Stimulated activated memory B cell treated with anti-CD40 and anti-IgM and Interleukin-4, amounts not matched to agents 10 μg/mL and 1 μg/mL and 100 μg/mL, for 72 hours (primary cell): ENCODE data around the gene KRT16.
"Not testable (repeated sequence)": the region's sequence is repeated elsewhere in the genome, so short reads cannot be mapped to it uniquely, and the experiment has no call there.

Experiments
- ATAC-seq: fragments of 150-1000 bp; cut with Tn5 transposase; 2 replicates; pipeline ENCODE4 v1.10.0; 2021
- H3K27ac Mint-ChIP-seq: one replicate; pipeline ENCODE4 v1.8.0; 2022; ENCODE audit warnings: mild to moderate bottlenecking, mixed read lengths
- H3K27me3 Mint-ChIP-seq: one replicate; pipeline ENCODE4 v1.8.0; 2022; ENCODE audit warnings: mixed read lengths
- H3K36me3 Mint-ChIP-seq: one replicate; pipeline ENCODE4 v1.8.0; 2022; ENCODE audit warnings: mixed read lengths
- H3K4me1 Mint-ChIP-seq: one replicate; pipeline ENCODE4 v1.8.0; 2022; ENCODE audit warnings: mixed read lengths
- H3K4me3 Mint-ChIP-seq: one replicate; pipeline ENCODE4 v1.8.0; 2022; ENCODE audit warnings: mild to moderate bottlenecking, moderate library complexity, mixed read lengths
- H3K9me3 Mint-ChIP-seq: one replicate; pipeline ENCODE4 v1.8.0; 2022; ENCODE audit warnings: mixed read lengths

KRT16 gene

GRCh38 chr17:41615454-41615853 is 2.9 kb upstream of the KRT16 start:
- Mint-ChIP-seq H3K9me3 (no peaks in the 10 kb centered on the region), H3K36me3 (no peaks in the 10 kb centered on the region), H3K27me3 (peaks cover 66% of the 10 kb centered on the region), H3K4me1 (no peaks in the 10 kb centered on the region), H3K27ac (no peak overlapping the region), H3K4me3 (no peak overlapping the region)
- no peak for ATAC-seq

GRCh38 chr17:41614767-41615166 is 2.2 kb upstream of the KRT16 start:
- peaks cover 66% of the 10 kb centered on the region for H3K27me3 Mint-ChIP-seq
- not testable (repeated sequence) for H3K36me3 Mint-ChIP-seq, H3K4me3 Mint-ChIP-seq, H3K4me1 Mint-ChIP-seq, H3K27ac Mint-ChIP-seq, ATAC-seq, H3K9me3 Mint-ChIP-seq

GRCh38 chr17:41614098-41614497 is 1.5 kb upstream of the KRT16 start:
- Mint-ChIP-seq H3K4me3 (no peak overlapping the region), H3K27ac (no peak overlapping the region), H3K27me3 (peaks cover 63% of the 10 kb centered on the region), H3K4me1 (no peaks in the 10 kb centered on the region), H3K9me3 (no peaks in the 10 kb centered on the region), H3K36me3 (no peaks in the 10 kb centered on the region)
- no peak for ATAC-seq

GRCh38 chr17:41613277-41614082 is 913 bp upstream of the KRT16 start:
- Mint-ChIP-seq H3K27me3 (peaks cover 59% of the 10 kb centered on the region), H3K27ac (no peak overlapping the region), H3K36me3 (no peaks in the 10 kb centered on the region), H3K9me3 (no peaks in the 10 kb centered on the region), H3K4me3 (no peak overlapping the region), H3K4me1 (no peaks in the 10 kb centered on the region)
- ATAC-seq, result no peak

GRCh38 chr17:41610965-41611640 is 1.5 kb downstream of the KRT16 start:
- Mint-ChIP-seq H3K9me3 (peaks cover 11% of the 10 kb centered on the region), H3K27ac (no peak overlapping the region), H3K36me3 (peaks cover 12% of the 10 kb centered on the region), H3K4me3 (no peak overlapping the region), H3K4me1 (no peaks in the 10 kb centered on the region), H3K27me3 (peaks cover 53% of the 10 kb centered on the region)
- ATAC-seq, result no peak

DNA sequence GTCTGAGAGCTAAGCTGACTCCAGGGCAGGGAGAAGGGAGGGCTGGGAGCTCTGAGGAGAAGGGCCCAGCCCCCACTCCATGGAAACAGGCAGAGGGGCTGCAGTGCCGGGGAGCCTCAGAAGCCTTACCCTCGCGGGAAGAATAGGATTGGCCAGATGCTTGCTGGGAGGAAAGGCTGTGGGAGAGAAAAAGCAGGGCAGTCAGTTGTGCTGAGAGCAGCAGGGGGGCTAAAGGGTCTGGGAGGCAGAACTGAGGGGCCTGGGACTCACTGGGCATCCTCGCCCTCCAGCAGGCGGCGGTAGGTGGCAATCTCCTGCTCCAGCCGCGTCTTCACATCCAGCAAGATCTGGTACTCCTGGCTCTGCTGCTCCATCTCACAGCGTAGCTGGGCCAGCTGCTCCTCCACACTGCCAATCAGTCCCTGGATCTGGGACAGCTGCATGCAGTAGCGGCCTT is 2.5 kb downstream of the KRT16 start:
- peaks cover 12% of the 10 kb centered on the region for H3K36me3 Mint-ChIP-seq
- peak; percentile 24 for ATAC-seq
- H3K4me1 Mint-ChIP-seq, H3K4me3 Mint-ChIP-seq, H3K27ac Mint-ChIP-seq: not testable (repeated sequence)
- H3K9me3 Mint-ChIP-seq, result peaks cover 11% of the 10 kb centered on the region
- H3K27me3 Mint-ChIP-seq, result peaks cover 44% of the 10 kb centered on the region

- Mint-ChIP-seq H3K27me3 (peaks cover 39% of the 10 kb centered on the region), H3K36me3 (peaks cover 12% of the 10 kb centered on the region), H3K9me3 (peaks cover 11% of the 10 kb centered on the region)
- H3K27ac Mint-ChIP-seq, ATAC-seq, H3K4me3 Mint-ChIP-seq, H3K4me1 Mint-ChIP-seq: not testable (repeated sequence)
Observed at GRCh38 chr17:41606930-41607329, 5.6 kb downstream of the KRT16 start.

- peaks cover 38% of the 10 kb centered on the region for H3K27me3 Mint-ChIP-seq
- ATAC-seq, result no peak
Observed at GRCh38 chr17:41602524-41602923, 10.0 kb downstream of the KRT16 start.

GRCh38 chr17:41600318-41600717 is 12.2 kb downstream of the KRT16 start:
- Mint-ChIP-seq H3K4me3 (no peak overlapping the region), H3K9me3 (peaks cover 10% of the 10 kb centered on the region), H3K4me1 (no peaks in the 10 kb centered on the region), H3K27me3 (peaks cover 30% of the 10 kb centered on the region), H3K36me3 (no peaks in the 10 kb centered on the region), H3K27ac (no peak overlapping the region)
- no peak for ATAC-seq

More at GRCh38 chr17:41602524-41602923, 10.0 kb downstream of the KRT16 start:
- H3K27ac Mint-ChIP-seq, result no peak overlapping the region
- no peaks in the 10 kb centered on the region for H3K4me1 Mint-ChIP-seq
- H3K4me3 Mint-ChIP-seq, result no peak overlapping the region
- H3K9me3 Mint-ChIP-seq, result peaks cover 19% of the 10 kb centered on the region
- peaks cover 12% of the 10 kb centered on the region for H3K36me3 Mint-ChIP-seq

GRCh38 chr17:41599680-41600079 is 12.9 kb downstream of the KRT16 start:
- Mint-ChIP-seq H3K27me3 (peaks cover 37% of the 10 kb centered on the region), H3K4me1 (no peaks in the 10 kb centered on the region)

GRCh38 chr17:41595585-41595984 is 17.0 kb downstream of the KRT16 start:
- no peak for ATAC-seq
- H3K4me1 Mint-ChIP-seq, result no peaks in the 10 kb centered on the region
- H3K9me3 Mint-ChIP-seq, result peaks cover 10% of the 10 kb centered on the region
- no peak overlapping the region for H3K27ac Mint-ChIP-seq
- H3K27me3 Mint-ChIP-seq, result peaks cover 32% of the 10 kb centered on the region
- no peak overlapping the region for H3K4me3 Mint-ChIP-seq
- no peaks in the 10 kb centered on the region for H3K36me3 Mint-ChIP-seq

More at GRCh38 chr17:41599680-41600079, 12.9 kb downstream of the KRT16 start:
- no peaks in the 10 kb centered on the region for H3K36me3 Mint-ChIP-seq
- peaks cover 10% of the 10 kb centered on the region for H3K9me3 Mint-ChIP-seq
- H3K27ac Mint-ChIP-seq, result no peak overlapping the region
- ATAC-seq, result no peak
- H3K4me3 Mint-ChIP-seq, result no peak overlapping the region

GRCh38 chr17:41594363-41594915 is 18.1 kb downstream of the KRT16 start:
- Mint-ChIP-seq H3K36me3 (no peaks in the 10 kb centered on the region), H3K4me3 (no peak overlapping the region), H3K4me1 (no peaks in the 10 kb centered on the region), H3K9me3 (peaks cover 10% of the 10 kb centered on the region), H3K27me3 (peaks cover 38% of the 10 kb centered on the region), H3K27ac (no peak overlapping the region)
- ATAC-seq, result no peak

- Mint-ChIP-seq H3K27me3 (peaks cover 47% of the 10 kb centered on the region), H3K9me3 (peaks cover 4% of the 10 kb centered on the region), H3K27ac (no peak overlapping the region), H3K4me1 (no peaks in the 10 kb centered on the region), H3K4me3 (no peak overlapping the region), H3K36me3 (no peaks in the 10 kb centered on the region)
- no peak for ATAC-seq
Observed at GRCh38 chr17:41593306-41593981, 19.1 kb downstream of the KRT16 start.

- Mint-ChIP-seq H3K36me3 (no peaks in the 10 kb centered on the region), H3K27me3 (peaks cover 48% of the 10 kb centered on the region), H3K9me3 (peaks cover under 1% of the 10 kb centered on the region), H3K27ac (no peak overlapping the region), H3K4me1 (no peaks in the 10 kb centered on the region), H3K4me3 (no peak overlapping the region)
- no peak for ATAC-seq
Observed at GRCh38 chr17:41592601-41593305, 19.8 kb downstream of the KRT16 start.

DNA sequence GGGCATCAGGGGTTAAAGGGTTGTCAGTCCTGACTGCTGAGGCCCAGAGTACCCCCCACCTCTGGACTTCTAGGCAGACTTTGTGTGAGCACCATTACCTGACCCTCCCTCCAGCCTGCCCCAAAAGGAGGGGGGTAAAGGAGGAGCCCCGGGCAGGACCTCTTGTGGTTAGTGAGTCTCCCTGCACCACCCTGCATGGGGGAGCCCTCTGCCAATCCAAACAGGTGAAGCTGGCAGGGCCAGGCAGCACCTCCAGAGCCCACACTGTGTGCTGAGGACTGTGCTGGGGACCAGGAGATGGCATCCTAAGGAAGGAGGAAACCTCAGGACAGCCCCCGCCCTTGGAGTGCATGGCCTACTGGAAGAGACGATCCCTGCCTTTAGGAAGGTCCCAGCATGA is 23.3 kb downstream of the KRT16 start:
- Mint-ChIP-seq H3K4me3 (no peak overlapping the region), H3K36me3 (no peaks in the 10 kb centered on the region), H3K27ac (no peak overlapping the region), H3K27me3 (peaks cover 56% of the 10 kb centered on the region), H3K9me3 (no peaks in the 10 kb centered on the region), H3K4me1 (no peaks in the 10 kb centered on the region)
- ATAC-seq, result no peak
